ENCODE results near the gene ZC3H10. TPM values are rescaled to one million over a fixed set of nuclear protein-coding genes. Genes with fewer than 3 reads are reported as not detected.

Gene ZC3H10
- total RNA-seq, 6 experiments from 2014 or later = 1.7 to 5.4 (median 3.2) TPM

- peaks cover 0 to 77% (median 38%) of the 10 kb centered on the region in 4 donors for H3K36me3 ChIP-seq
These were observed 32.0 kb upstream of the ZC3H10 start for GRCh38 chr12:56086096-56086495.

GRCh38 chr12:56086608-56087007 lies 31.5 kb upstream of the ZC3H10 start:
- peaks cover 0 to 52% (median 22%) of the 10 kb centered on the region in 4 donors for H3K4me1 ChIP-seq
- WGBS (ENCODE audit: insufficient coverage, low coverage, low lambda C conversion rate, missing lambda C conversion rate) = 84% methylated on average over 5 of the region's 6 CpGs
- peak overlapping the region in 2 of 3 donors; percentile 31 to 58 for H3K27ac ChIP-seq
- TF ChIP-seq POLR2A (IDR thresholded peaks at IDR 0.05) (no peak), CTCF (IDR thresholded peaks at IDR 0.05) (no peak)
- H3K36me3 ChIP-seq = peaks cover 0 to 80% (median 38%) of the 10 kb centered on the region in 4 donors
- no peaks in the 10 kb centered on the region for H3K27me3 ChIP-seq
- H3K9me3 ChIP-seq = no peaks in the 10 kb centered on the region
- H3K4me3 ChIP-seq = no peak overlapping the region
- DNase-seq (no peak), ATAC-seq (no peak)
- intact Hi-C loops (cut with DNase I) = no loop called here

More at GRCh38 chr12:56086096-56086495, 32.0 kb upstream of the ZC3H10 start:
- H3K27ac ChIP-seq = peak overlapping the region in 1 of 3 donors; percentile 31
- H3K9me3 ChIP-seq = no peaks in the 10 kb centered on the region
- TF ChIP-seq CTCF (IDR thresholded peaks at IDR 0.05) (no peak), POLR2A (IDR thresholded peaks at IDR 0.05) (no peak)
- ATAC-seq = no peak
- H3K4me1 ChIP-seq = peaks cover 0 to 52% (median 22%) of the 10 kb centered on the region in 4 donors
- DNase-seq = no peak
- 72% methylated on average over 3 of the region's 3 CpGs for WGBS (ENCODE audit: insufficient coverage, low coverage, low lambda C conversion rate, missing lambda C conversion rate)
- no peak overlapping the region for H3K4me3 ChIP-seq
- intact Hi-C loops (cut with DNase I) = no loop called here
- no peaks in the 10 kb centered on the region for H3K27me3 ChIP-seq

DNA sequence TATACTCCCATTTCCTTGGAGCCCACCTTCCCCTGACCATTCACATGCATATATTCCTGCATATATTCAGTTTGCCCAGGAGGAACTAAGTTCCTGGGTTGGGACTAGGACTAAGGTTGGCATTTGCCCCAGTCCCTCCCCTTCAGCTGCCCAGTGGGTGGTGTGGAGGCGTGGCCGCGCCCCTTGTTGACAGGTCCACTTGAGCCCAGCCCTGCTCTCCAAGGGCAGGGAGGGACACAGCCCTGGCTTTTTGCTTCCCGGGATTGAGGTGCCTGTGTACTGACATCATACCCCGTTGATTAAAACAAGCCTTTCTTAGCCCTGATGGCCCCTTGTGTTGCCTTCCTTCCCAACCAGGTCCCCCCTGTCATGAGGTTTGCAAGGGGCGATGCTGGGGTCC lies 30.8 kb upstream of the ZC3H10 start:
- intact Hi-C loops (cut with DNase I) = no loop called here
- Histone ChIP-seq H3K9me3 (no peaks in the 10 kb centered on the region), H3K36me3 (peaks cover 0 to 84% (median 40%) of the 10 kb centered on the region in 4 donors), H3K4me1 (peaks cover 0 to 49% (median 22%) of the 10 kb centered on the region in 4 donors), H3K27ac (peak overlapping the region in 2 of 3 donors; percentile 52 to 58), H3K27me3 (no peaks in the 10 kb centered on the region), H3K4me3 (no peak overlapping the region)
- TF ChIP-seq POLR2A (IDR thresholded peaks at IDR 0.05) = no peak
- no peak for TF ChIP-seq CTCF (IDR thresholded peaks at IDR 0.05)
- WGBS (ENCODE audit: insufficient coverage, low coverage, low lambda C conversion rate, missing lambda C conversion rate) = 20% methylated on average over 1 of the region's 6 CpGs
- peak; percentile 86 to 97 (median 92) for ATAC-seq
- peak; percentile 91 to 93 (median 93) for DNase-seq

- DNase-seq (no peak), ATAC-seq (no peak)
- Histone ChIP-seq H3K9me3 (no peaks in the 10 kb centered on the region), H3K36me3 (peaks cover 0 to 99% (median 53%) of the 10 kb centered on the region in 4 donors), H3K27me3 (no peaks in the 10 kb centered on the region), H3K27ac (no peak overlapping the region), H3K4me1 (no peaks in the 10 kb centered on the region), H3K4me3 (no peak overlapping the region)
- intact Hi-C loops (cut with DNase I) = no loop called here
- WGBS (ENCODE audit: insufficient coverage, low coverage, low lambda C conversion rate, missing lambda C conversion rate) = 78% methylated on average over 4 of the region's 6 CpGs
- TF ChIP-seq POLR2A (IDR thresholded peaks at IDR 0.05) = no peak
- no peak for TF ChIP-seq CTCF (IDR thresholded peaks at IDR 0.05)
These were observed 20.3 kb upstream of the ZC3H10 start for GRCh38 chr12:56097738-56098137.
